DMS53 treated with DMSO at 0.1 percent for 48 hours (cell line): Measurements from ENCODE around the gene PDLIM5.
"Not testable (repeated sequence)": the region's sequence is repeated elsewhere in the genome, so short reads cannot be mapped to it uniquely, and the experiment has no call there.

Experiments used
- DNase-seq: peaks from one replicate; lab custom pipeline; 2025; ENCODE audit not compliant: unreplicated experiment; lab: John Stamatoyannopoulos, UW

PDLIM5 gene

DNA sequence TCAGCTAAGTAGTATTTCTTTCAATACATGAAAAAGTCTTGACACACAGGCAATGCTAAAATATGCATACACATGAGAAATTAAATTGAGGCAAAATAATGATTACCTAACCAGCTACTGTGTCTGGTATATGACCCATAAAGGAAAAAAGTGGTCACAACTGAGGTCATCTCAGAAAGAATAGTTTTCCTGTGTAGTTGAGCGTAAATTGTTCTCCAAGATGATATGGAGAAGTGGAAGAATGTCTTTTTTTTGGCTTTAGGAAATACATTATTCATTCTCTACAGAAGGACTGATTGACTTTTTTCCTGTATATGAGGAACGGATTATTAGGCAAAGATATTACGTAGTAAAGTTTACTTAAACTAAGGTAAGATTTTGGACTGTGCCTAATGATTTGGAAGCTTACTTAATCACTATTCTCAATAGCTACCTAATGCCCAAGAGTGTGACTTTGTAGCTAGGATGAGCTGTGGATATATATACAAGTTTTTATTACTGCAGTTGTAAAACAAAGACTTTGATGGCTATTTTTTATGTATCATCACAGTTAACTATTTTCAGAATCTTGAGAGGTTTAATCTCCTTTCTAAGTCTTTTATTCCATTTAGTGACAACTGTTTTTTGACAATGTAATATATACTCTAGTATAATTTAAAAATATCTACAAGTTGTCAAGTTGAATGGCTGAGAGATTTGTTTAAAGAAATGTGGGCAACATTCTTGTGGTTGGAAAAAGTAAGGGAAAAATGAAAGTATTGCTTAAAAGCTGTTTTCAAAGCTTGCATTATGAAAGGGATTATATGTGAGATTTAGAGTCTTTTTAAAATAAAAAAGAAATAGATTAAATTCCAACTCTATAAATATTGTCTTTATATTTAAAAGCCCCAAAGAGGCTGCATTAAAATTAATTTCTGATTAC lies 100.2 kb downstream of the PDLIM5 start:
- DNase-seq = no peak

DNA sequence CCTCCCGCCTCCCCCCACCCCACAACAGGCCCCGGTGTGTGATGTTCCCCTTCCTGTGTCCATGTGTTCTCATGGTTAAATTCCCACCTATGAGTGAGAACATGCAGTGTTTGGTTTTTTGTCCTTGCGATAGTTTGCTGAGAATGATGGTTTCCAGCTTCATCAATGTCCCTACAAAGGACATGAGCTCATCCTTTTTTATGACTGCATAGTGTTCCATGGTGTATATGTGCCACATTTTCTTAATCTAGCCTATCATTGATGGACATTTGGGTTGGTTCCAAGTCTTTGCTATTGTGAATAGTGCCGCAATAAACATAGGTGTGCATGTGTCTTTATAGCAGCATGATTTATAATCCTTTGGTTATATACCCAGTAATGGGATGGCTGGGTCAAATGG lies 104.3 kb downstream of the PDLIM5 start:
- DNase-seq = not testable (repeated sequence)

DNA sequence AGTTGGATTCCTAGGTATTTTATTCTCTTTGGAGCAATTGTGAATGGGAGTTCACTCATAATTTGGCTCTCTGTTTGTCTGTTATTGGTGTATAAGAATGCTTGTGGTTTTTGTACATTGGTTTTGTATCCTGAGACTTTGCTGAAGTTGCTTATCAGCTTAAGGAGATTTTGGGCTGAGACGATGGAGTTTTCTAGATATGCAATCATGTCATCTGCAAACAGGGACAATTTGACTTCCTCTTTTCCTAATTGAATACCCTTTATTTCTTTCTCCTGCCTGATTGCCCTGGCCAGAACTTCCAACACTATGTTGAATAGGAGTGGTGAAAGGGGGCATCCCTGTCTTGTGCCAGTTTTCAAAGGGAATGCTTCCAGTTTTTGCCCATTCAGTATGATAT lies 105.9 kb downstream of the PDLIM5 start:
- DNase-seq = not testable (repeated sequence)

DNA sequence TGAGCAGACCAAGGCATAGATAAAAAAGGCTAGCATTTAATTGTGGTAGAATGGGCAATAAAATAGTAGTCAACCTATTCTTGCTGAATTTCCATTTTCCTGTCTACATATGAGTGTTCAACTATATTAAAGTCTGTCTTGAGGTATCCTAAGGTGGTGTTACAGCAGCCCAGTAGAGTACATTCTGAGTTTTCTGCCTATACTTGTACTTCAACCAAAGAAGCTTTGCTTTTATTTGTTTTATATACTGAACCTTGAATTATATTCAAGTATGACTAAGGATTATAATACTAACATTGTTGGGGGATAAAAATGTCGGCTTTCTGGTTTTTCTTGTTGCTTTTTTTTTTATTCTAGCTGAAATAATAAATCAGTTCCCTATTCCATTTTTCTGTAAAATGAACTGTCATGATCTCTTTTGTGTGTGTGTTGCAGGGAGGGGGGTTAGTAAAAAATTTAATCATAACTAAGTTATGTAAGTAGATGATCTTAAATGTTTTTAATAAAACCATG lies 106.7 kb downstream of the PDLIM5 start:
- DNase-seq = no peak

DNA sequence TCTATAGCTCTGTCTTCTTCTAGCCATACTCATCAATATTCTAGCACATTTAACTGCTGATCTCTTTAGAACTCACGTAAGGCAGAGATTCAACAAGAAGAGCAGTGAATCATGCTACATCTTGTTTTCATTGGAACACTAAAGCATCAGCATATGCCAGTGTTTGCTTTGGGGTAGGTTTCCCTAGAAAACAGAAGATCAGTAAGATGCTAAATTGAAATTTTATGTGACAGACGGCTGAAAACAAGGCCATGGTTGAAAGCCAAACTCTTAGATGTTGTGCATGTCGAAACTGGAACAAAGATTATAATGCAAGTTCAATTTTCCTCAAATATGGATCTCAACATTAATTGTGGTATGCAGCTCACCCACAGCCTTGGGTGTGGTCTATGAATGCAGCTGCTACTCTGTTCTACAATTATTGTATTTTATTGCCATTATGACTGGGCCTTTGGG lies 107.6 kb downstream of the PDLIM5 start:
- no peak for DNase-seq

DNA sequence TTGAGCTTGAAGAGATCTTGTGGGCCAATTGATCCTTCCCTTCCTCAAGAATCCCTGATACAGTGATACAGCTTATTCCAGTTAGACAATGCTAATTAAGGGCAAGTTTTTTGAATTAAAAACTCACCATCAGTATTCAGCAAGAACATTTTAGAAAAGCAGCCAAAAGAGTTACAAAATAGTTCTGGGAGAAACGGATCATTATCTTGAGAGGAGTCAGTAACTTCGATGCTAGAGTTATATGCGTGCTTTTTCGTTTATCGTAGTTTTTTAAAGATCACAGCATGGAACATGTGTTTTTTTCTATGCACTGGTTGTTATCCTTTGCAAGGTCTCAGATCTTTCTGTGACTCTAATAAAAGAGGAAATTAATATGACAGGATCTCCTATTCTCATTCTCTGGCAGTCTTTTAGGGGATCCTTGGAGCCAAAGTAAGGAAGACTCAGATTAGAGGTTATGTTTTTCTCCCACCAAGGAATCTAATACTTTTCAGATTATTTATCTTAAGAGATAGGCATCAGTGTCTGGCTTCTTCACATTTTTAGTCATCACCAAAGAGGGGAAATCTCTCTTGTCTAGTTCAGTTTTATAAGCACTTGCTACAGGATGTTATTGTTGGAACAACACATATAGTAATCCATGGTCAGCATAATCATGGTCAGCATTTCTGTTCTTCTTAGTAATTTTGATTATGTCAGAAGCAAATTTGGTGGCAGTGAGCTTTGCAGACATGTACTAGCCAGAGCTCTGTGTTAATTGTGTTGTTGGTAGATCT lies 109.7 kb downstream of the PDLIM5 start:
- DNase-seq = no peak

DNA sequence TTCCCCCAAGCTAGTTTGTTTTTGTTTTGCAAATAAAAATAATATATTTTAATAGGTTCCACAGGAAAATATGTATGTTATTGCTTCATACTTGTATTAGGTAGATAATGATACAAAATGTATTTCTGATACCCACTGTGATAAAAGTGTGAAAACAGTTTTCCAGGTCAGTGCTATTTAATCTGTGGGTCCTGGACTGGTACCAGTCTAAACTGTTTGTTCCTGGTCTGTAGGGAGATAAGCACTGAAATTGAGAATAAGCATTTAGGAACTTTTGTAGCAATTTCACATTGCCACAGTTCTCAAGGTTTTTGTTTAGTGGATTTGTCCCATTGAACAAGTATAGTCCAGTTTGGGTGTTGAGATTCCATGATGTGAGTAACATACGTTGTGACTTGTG lies 110.5 kb downstream of the PDLIM5 start:
- DNase-seq = no peak

DNA sequence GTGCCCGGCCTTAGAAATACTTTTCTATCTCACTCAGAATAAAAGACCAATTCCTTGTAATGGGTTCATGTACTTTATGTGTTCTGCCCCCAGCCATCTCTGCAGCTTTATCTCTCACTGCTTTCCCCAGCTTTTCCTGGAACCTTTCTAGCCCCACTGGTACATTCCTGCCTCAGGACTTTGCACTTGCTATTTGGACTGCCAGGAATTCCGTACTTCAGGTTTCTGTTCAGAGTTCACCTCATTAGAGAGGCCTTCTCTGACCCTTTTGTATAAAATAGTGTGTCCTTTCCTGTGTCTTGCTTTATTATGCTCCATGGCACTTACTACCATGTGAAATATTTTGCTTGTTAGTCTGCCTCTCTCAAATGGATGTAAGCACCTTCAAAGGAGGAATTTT lies 112.5 kb downstream of the PDLIM5 start:
- DNase-seq = no peak

DNA sequence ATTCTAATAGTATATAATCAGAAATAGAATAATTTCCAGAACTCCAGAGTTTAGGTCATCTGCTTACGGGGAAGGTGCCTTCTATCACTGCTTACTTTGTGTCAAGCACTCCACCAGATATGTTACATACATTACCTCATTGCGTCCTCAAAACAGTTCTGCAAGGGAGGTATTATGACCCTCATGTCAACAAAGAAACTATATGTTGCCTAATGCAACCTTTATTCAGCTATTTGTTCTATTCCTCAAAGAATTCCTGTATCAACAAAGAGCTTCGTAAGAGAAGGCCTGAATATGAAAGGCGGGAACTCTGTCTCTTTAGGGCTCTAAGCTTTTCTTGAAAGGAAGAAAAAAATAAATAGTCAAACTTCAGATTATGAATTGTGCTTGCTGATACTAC lies 114.7 kb downstream of the PDLIM5 start:
- DNase-seq = no peak

DNA sequence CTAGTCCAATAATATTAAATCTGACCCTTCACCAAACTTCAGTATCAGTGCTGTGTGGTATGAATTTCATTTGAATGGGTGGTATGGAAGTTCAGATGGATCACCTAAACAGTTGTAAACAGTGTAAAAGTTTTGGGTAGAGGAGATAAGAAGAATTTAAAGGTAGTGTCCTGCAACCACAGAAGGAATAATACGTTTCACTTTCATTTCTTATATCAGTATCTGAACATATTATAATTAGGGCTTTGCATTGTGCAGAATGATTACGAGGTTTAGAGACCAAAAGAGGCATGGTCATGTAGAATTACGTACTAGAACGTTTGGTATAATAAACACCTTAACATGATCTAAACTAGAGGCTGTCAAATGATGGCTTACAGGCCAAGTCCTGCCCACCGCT lies 116.1 kb downstream of the PDLIM5 start:
- no peak for DNase-seq

DNA sequence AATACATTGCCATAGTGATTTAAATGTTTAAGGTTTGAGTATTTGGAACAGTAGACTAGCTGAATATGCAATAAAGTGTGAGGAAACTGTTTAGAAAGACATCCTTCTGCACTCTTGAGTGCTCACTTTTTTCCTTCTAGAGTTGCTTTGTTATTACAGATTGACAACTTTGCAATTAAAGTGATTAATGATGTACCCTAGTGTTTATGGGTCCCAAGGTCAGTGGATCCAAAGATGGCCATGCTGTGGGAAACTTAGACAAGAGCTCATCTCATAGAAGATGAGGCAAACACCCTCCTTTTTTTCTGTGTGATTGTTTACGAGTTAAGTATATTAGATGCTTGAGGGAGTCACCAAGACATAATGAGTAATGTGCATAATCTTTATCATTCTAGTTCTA lies 118.8 kb downstream of the PDLIM5 start:
- no peak for DNase-seq

DNA sequence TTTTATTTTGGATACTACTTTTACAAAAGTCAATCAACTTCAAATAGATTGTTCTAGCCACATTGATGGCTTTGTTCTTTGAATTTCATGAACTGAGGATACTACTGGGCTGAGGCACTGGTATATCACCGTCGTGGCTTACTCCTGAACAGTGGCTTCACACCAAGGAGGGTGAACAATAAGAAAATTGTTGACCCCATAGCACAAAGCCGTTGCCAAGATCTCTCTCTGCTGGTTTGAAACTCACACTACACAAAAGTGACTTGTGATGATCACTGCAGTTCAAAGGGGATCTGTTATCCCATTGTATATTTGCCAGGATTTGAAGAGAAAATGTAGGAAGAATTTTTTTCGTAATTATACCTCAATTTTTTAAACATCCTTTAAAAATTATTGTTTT lies 119.6 kb downstream of the PDLIM5 start:
- DNase-seq = no peak

DNA sequence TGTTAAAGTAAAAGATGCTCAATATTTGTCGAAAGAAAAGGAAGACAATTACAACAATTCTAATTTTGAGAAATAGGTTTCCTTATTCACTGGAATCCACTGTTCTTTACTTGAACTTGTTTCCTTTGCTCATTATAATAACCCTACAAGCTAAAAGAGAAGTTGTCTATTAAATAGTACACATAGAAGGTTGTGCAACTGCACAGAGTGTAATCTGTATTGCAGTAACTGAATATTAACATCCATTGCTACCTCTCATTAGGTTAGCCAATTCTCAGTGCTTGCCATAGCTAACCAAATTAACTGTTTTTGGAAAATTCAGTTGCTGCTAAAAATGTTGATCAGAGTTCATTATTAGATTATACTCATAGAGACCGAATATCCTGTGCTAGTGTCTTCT lies 120.0 kb downstream of the PDLIM5 start:
- DNase-seq = no peak

DNA sequence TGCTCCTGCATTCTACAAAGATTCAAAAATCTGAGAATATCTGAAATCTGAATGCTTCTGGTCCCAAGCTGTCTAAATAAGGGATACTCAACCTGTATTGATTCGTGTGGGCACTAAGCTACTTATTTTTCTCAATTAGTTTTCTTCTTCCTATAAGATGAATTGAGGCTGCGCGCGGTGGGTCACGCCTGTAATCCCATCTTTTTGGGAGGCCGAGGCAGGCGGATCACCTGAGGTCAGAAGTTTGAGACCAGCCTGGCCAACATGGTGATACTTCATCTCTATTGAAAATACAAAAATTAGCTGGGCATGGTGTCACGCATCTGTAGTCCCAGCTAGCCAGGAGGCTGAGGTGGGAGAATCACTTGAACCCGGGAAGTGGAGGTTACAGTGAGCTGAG lies 122.3 kb downstream of the PDLIM5 start:
- DNase-seq = no peak

DNA sequence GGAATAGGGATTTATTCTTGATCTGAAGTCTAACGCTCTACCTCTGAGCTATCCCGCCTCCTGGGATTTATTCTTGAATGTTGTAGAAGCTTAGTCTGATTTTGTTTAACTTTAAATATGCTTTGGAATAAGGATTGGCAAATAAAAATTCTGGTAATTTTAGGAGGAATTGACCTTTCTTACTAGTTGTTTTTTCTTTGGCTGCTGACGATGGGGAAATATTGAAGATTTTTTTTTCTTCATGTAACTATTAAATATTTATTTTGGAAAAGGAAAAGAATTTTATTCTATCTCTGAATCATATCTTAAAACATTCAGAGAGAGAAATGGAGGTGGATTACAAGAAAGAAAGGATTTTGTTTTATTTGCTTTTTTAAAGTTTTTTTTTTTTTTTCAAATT lies 122.9 kb downstream of the PDLIM5 start:
- no peak for DNase-seq

DNA sequence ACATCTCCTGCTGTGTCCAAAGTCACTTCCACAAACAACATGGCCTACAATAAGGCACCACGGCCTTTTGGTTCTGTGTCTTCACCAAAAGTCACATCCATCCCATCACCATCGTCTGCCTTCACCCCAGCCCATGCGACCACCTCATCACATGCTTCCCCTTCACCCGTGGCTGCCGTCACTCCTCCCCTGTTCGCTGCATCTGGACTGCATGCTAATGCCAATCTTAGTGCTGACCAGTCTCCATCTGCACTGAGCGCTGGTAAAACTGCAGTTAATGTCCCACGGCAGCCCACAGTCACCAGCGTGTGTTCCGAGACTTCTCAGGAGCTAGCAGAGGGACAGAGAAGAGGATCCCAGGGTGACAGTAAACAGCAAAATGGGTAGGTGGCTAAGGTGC lies 123.9 kb downstream of the PDLIM5 start:
- DNase-seq = no peak

DNA sequence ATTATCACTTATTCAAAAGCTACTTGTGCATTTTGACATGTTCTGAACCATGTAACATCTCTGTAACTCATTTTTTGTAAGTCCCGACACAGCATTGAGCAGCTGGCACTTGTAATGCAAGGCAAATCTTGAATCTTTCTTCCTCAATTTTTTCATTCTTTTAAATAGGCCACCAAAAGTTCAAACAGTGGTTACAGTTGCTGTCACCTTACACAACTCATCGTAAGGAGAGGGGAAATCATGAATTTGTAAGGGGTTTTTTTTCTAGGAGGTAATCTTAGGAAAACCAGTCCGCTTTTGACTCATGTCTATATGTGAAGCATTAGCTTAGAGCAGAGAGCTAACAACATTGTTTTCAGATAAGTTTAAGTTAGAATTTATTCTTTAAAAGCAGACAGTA lies 124.5 kb downstream of the PDLIM5 start:
- DNase-seq = no peak

DNA sequence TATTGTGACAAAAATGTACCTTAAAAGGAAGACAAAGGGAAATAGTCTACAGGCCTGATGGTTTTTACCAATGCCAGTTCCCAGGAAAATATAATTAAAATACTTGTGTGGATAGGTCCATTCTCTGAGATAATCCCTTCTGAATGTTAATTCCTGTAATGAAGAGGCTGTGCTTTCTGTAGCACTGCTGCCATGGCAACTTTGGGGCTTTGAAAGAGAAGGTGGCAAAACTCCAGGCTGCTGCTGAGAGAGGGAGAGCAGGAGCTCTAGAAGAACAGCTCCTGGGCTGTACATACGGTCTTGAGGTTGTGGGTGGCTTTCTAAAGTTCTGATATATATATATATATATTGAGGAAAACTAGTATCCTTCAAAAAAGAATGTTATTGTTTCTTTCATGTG lies 125.4 kb downstream of the PDLIM5 start:
- no peak for DNase-seq

DNA sequence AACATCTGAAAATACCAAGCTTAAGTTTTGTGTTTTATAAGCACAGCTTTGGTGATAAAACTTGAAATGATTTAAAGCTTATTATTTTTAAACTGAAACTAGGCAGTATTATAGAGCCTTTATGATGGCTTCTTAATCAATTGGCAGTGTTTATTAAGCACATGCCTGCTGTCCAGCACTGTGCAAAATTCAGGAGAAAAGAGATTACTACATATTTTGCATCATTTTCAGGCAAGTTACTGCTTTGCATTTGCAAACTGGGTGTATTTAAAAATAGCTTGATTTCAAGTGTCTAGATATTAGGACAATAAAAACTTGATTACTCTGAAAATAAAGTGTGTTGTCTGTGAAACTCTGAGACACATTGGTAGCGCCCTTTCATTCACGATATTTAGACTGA lies 126.5 kb downstream of the PDLIM5 start:
- DNase-seq = no peak

DNA sequence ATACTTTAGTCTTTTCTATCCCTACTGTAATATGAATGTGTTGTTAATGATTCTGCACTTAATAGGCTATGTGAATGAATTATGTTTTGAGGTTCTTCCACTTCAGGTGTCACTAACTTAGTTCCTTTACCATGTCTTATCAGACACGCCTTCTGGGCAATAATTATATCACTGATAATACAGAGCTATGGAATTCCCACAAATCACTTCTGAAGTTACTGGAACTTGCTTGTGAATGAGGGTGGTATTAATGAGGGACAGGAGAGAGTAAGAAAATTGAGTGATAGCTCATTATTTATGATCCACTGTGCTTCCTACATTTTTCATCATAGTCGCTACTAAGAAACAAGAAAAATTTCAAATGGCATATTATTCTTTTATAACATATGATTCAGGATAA lies 130.0 kb downstream of the PDLIM5 start:
- DNase-seq = no peak

DNA sequence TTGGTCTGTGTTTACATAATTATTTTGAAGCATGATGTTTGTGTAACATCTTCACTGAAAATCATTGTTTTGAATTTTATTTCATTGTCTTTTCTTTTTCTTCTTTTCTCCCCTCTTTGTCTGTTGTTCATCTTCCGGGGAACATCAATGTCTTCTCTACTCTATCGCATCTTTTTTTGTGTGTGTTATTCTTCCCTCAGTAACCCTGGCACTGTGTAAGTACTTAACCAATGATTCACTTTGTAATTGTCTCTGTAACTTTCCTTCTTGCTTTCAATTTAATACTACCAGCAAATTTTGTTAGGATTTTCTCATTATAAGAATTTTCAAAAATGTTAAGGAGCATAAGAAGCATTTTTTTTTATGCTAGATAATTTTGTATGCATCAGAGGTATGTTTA lies 130.8 kb downstream of the PDLIM5 start:
- DNase-seq = no peak
